HG03025 (cell line): ENCODE measurements around the gene HINT2.

Source experiments
- ATAC-seq: cut with Tn5 transposase; IDR thresholded peaks from one replicate; pipeline ENCODE4 v1.9.1; 2021; ENCODE audit warnings: mild to moderate bottlenecking, moderate library complexity; ENCODE audit not compliant: unreplicated experiment, low FRiP score

Gene HINT2

GRCh38 chr9:35814841-35815543 lies at the start of gene HINT2:
Gene HINT2 (minus strand): TSS chr9:35815042. CDS start chr9:35814979, 63 bp downstream.
- peak; percentile 81 for ATAC-seq

GRCh38 chr9:35863583-35863982 lies 48.7 kb upstream of the HINT2 start:
- ATAC-seq, result no peak

GRCh38 chr9:35862328-35862727 lies 47.5 kb upstream of the HINT2 start:
- ATAC-seq, result no peak

- no peak for ATAC-seq
These were observed 46.5 kb upstream of the HINT2 start for GRCh38 chr9:35861161-35861897.

- ATAC-seq, result no peak
These were observed 45.1 kb upstream of the HINT2 start for GRCh38 chr9:35859990-35860339.

- ATAC-seq, result no peak
These were observed 44.6 kb upstream of the HINT2 start for GRCh38 chr9:35859310-35859989.

- no peak for ATAC-seq
These were observed 43.6 kb upstream of the HINT2 start for GRCh38 chr9:35858458-35858857.

GRCh38 chr9:35856882-35857281 lies 42.0 kb upstream of the HINT2 start:
- no peak for ATAC-seq

- ATAC-seq, result no peak
These were observed 41.4 kb upstream of the HINT2 start for GRCh38 chr9:35856206-35856605.

- no peak for ATAC-seq
These were observed 39.4 kb upstream of the HINT2 start for GRCh38 chr9:35854091-35854762.

- ATAC-seq, result no peak
These were observed 38.3 kb upstream of the HINT2 start for GRCh38 chr9:35852876-35853865.

- ATAC-seq, result no peak
These were observed 37.5 kb upstream of the HINT2 start for GRCh38 chr9:35852267-35852815.

- ATAC-seq, result peak; percentile 92
These were observed 33.1 kb upstream of the HINT2 start for GRCh38 chr9:35847792-35848572.

GRCh38 chr9:35845824-35846771 lies 31.3 kb upstream of the HINT2 start:
- ATAC-seq, result no peak

GRCh38 chr9:35844628-35845270 lies 29.9 kb upstream of the HINT2 start:
- no peak for ATAC-seq

- ATAC-seq, result peak; percentile 53
These were observed 28.0 kb upstream of the HINT2 start for GRCh38 chr9:35842795-35843194.
